ENCODE measurements around the gene FBXL20.
"Not testable (repeated sequence)": the region's sequence is repeated elsewhere in the genome, so short reads cannot be mapped to it uniquely, and the experiment has no call there.

FBXL20 gene

DNA sequence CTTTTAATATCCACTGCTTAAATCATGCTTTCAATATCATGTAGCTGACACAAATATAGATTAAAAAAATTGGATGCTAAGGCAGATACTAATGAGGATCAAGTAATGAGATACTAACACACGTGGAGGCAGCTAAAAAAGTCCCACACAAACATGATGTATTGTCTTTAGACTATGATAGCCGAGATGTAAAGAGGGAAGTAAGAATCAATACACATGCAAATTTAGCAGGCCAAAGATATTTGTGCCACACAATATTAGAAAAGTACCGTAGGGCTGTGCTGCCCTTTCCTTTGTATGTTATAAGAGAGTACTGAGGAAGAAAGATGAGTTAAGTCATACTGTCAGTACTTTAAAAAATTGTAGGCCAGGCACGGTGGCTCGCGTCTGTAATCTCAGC is 124.3 kb downstream of the FBXL20 start:
- H3K4me3 ChIP-seq (ENCODE audit: low read length), result no peak overlapping the region
- DNase-seq (ENCODE audit: low read depth, low spot score), result no peak

DNA sequence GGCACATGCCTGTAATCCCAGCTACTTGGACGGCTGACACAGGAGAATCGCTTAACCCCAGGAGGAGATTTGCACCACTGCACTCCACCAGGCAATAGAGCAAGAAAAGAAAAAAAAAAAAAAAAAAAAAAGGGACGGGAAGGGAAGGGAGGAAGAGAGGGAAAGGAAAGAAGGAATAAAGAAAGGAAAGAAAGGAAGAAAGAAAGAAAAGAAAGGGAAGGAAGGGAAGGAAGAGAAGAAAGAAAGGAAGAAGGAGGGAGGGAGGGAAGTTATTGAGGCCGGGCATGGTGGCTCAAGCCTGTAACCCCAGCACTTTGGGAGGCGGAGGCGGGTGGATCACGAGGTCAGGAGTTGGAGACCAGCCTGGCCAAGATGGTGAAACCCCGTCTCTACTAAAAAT is 125.3 kb downstream of the FBXL20 start:
- no peak for DNase-seq (ENCODE audit: low read depth, low spot score)
- H3K4me3 ChIP-seq (ENCODE audit: low read length), result no peak overlapping the region

GRCh38 chr17:39271546-39271945 is 129.9 kb downstream of the FBXL20 start:
- DNase-seq (ENCODE audit: low read depth, low spot score), result no peak

GRCh38 chr17:39270923-39271322 is 130.5 kb downstream of the FBXL20 start:
- no peak overlapping the region for H3K4me3 ChIP-seq (ENCODE audit: low read length)
- DNase-seq (ENCODE audit: low read depth, low spot score), result peak; percentile 6

More at GRCh38 chr17:39271546-39271945, 129.9 kb downstream of the FBXL20 start:
- H3K4me3 ChIP-seq (ENCODE audit: low read length), result no peak overlapping the region

- no peak for DNase-seq (ENCODE audit: low read depth, low spot score)
- no peak overlapping the region for H3K4me3 ChIP-seq (ENCODE audit: low read length)
Measured at GRCh38 chr17:39264119-39264518, 137.3 kb downstream of the FBXL20 start.

- peak; percentile 17 for DNase-seq (ENCODE audit: low read depth, low spot score)
- H3K4me3 ChIP-seq (ENCODE audit: low read length), result no peak overlapping the region
Measured at GRCh38 chr17:39261286-39261685, 140.1 kb downstream of the FBXL20 start.

- no peak overlapping the region for H3K4me3 ChIP-seq (ENCODE audit: low read length)
- DNase-seq (ENCODE audit: low read depth, low spot score), result no peak
Measured at GRCh38 chr17:39252788-39253460, 148.5 kb downstream of the FBXL20 start.

DNA sequence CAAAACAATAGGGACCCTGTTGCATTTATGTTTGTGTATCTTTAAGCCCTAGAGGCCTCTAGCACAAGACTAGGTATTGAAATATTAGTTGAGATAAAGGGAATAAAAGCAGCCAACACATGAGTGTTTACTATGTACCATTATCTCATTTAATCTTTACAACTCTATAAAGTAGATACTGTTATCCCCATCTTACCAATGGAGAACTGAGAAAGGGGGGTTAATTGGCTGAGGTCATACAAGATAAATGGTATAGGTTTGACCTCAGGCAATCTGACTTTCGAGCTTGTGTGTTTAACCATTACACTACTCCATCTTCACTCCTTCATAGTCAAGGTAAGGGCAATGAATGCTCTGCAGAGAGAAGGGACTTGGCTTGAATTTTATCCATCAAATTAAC is 149.4 kb downstream of the FBXL20 start:
- no peak overlapping the region for H3K4me3 ChIP-seq (ENCODE audit: low read length)
- DNase-seq (ENCODE audit: low read depth, low spot score), result no peak

DNA sequence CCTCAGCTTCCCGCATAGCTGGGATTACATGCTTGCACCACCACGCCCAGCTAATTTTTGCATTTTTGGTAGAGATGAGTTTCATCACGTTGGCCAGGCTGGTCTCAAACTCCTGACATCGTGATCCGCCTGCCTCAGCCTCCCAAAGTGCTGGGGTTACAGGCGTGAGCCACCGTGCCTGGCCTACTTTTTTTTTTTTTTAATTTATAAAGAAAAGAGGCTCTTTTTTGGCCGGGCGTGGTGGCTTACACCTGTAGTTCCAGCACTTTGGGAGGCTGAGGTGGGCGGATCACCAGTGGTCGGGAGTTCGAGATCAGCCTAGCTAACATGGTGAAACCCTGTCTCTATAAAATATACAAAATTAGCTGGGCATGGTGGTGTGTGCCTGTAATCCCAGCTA is 151.3 kb downstream of the FBXL20 start:
- DNase-seq (ENCODE audit: low read depth, low spot score); H3K4me3 ChIP-seq (ENCODE audit: low read length): not testable (repeated sequence)

GRCh38 chr17:39246274-39246673 is 155.2 kb downstream of the FBXL20 start:
- DNase-seq (ENCODE audit: low read depth, low spot score), result no peak
- no peak overlapping the region for H3K4me3 ChIP-seq (ENCODE audit: low read length)

- H3K4me3 ChIP-seq (ENCODE audit: low read length), result no peak overlapping the region
- DNase-seq (ENCODE audit: low read depth, low spot score), result peak; percentile 82
Measured at GRCh38 chr17:39244600-39245570, 156.5 kb downstream of the FBXL20 start.

GRCh38 chr17:39244016-39244599 is 157.3 kb downstream of the FBXL20 start:
- H3K4me3 ChIP-seq (ENCODE audit: low read length), result no peak overlapping the region
- DNase-seq (ENCODE audit: low read depth, low spot score), result peak; percentile 60

GRCh38 chr17:39243155-39243554 is 158.3 kb downstream of the FBXL20 start:
- no peak overlapping the region for H3K4me3 ChIP-seq (ENCODE audit: low read length)
- no peak for DNase-seq (ENCODE audit: low read depth, low spot score)

- no peak overlapping the region for H3K4me3 ChIP-seq (ENCODE audit: low read length)
- no peak for DNase-seq (ENCODE audit: low read depth, low spot score)
Measured at GRCh38 chr17:39240631-39241030, 160.8 kb downstream of the FBXL20 start.

- peak; percentile 65 for DNase-seq (ENCODE audit: low read depth, low spot score)
- H3K4me3 ChIP-seq (ENCODE audit: low read length), result no peak overlapping the region
Measured at GRCh38 chr17:39239640-39240314, 161.6 kb downstream of the FBXL20 start.

- DNase-seq (ENCODE audit: low read depth, low spot score), result peak; percentile 85
- H3K4me3 ChIP-seq (ENCODE audit: low read length), result peak overlapping the region; percentile 24
Measured at GRCh38 chr17:39238311-39238972, 163.0 kb downstream of the FBXL20 start.

GRCh38 chr17:39237586-39237985 is 163.8 kb downstream of the FBXL20 start:
- no peak for DNase-seq (ENCODE audit: low read depth, low spot score)
- H3K4me3 ChIP-seq (ENCODE audit: low read length), result no peak overlapping the region

- DNase-seq (ENCODE audit: low read depth, low spot score), result no peak
- no peak overlapping the region for H3K4me3 ChIP-seq (ENCODE audit: low read length)
Measured at GRCh38 chr17:39236981-39237441, 164.4 kb downstream of the FBXL20 start.

DNA sequence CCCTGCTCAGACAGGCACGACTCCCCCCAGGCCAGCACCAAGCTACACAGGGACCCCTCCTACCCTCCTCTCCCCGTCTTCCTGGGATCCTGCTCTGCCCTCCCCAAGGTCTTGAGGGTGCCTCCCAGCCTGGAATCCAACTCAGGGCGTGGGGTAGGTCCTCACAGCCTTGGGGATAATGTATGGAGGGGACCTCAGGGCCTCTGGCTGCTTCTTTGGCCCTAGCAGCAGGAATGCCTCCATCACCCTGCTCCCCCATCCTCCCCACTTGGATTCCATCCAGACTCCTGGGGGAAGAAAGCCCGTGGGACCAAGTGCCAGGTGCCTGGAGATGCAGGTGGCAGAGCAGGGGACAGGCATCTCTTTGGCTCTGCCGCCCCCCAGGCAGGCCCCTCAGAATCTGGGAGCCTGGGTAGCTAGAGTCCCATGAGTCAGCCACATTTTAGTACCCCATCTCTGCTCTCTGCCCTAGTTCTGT is 164.9 kb downstream of the FBXL20 start:
- H3K4me3 ChIP-seq (ENCODE audit: low read length), result no peak overlapping the region
- no peak for DNase-seq (ENCODE audit: low read depth, low spot score)

Measured in Jurkat, Clone E6-1 (cell line).